T-helper 2 cell treated with Interferon-gamma antibody and Interleukin-4, amounts not matched to agents 100 ng/mL and 5 ng/mL, for 36 hours (primary cell): Measurements from ENCODE around the gene SPATS2. TPM values are rescaled to one million over a fixed set of nuclear protein-coding genes. Genes with fewer than 3 reads are reported as not detected.

Experiments
- intact Hi-C: fragments of 100-400 bp; cut with micrococcal nuclease; formaldehyde crosslinking; loops from one replicate; pipeline ENCODE4 v1.15.1; 2023
- total RNA-seq: library from RNA; stranded (reverse); gene quantifications from 2 replicates; pipeline ENCODE4 v1.2.3, GENCODE V29; 2022

Gene SPATS2
- total RNA-seq, 1 donor from 2014 or later: 14.6 TPM

- intact Hi-C loops: no loop called here
Measured at GRCh38 chr12:49549735-49550692, 182.8 kb downstream of the SPATS2 start.

DNA sequence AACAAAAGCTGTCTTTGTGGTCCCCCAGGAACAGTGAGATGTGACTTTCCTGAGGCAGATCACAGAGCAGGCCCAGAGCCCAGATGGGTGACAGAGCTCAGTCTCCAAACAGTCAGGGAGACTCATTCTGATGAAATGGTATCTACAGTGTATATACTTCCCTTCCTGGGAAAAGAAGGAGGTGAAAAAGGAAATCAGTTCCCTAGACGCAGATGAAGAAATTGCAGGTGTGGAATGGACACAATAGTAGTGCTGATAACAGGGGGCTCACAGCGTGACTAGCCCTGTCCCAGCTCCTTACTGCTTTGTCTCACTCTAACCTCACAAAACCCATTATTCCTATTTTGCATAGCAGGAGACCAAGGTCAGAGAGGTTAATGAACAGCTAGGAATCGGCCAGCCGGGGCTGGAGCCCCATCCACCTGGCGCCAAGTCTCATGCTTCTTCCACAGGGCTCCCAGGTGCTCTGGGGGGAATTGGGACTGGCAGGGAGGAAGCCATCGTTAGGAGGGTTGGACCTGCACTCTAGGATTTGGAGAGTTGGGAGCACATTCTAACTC, 183.5 kb downstream of the SPATS2 start:
- intact Hi-C loops: no loop called here

- intact Hi-C loops: loop anchor here (2.0 kb wide), 1 partner anchor 29 kb away; no protein-coding TSS in a partner anchor
Measured at GRCh38 chr12:49552014-49552413, 184.8 kb downstream of the SPATS2 start.

- intact Hi-C loops: loop anchor here (2.0 kb wide), 1 partner anchor 28 kb away; no protein-coding TSS in a partner anchor
Measured at GRCh38 chr12:49552425-49552824, 185.2 kb downstream of the SPATS2 start.

DNA sequence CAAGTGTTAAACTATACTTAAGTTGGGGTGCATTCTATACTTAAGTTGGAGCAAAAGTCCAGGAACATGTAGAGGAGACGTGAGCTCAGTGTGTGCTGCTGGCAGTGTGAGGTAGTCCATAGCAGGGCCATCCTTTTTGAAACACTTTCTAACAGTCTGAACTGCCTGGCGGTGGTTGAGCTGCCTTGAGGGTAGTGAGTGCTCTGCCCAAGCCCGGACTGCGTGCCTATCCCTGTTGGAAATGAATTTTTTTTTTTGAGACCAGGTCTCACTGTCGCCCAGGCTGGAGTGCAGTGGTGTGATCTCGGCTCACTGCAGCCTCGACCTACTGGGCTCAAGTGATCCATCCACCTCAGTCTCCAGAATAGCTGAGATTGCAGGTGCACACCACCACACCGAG, 185.6 kb downstream of the SPATS2 start:
- intact Hi-C loops: loop anchor here (2.0 kb wide), 1 partner anchor 28 kb away; no protein-coding TSS in a partner anchor

DNA sequence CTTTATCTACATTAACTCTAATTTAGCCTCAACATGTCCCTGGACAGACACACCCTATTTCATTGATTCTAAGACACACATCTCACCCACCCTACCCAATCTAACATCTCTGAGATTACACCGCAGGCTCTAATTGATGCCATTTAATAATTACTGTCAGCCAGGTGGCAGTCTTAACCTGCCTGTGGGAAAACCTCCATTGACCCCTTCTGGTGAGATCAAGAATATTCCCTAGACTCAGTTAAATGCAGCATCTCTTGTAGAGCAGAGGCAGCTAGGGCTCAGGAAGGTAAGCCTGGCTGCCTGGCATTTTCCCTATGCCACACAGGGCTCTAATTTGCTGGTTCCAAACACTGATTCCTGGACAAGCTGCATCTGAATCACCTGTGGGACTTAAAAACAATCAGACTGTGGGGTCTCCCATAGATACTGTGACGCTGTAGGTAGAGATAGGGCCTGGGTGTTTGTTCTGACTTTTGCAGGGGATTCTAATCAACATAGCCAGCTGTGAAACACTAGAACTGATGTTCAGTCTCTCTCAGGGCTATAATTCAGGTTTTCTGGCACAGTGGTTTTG, 186.3 kb downstream of the SPATS2 start:
- intact Hi-C loops: loop anchor here (2.0 kb wide), 1 partner anchor 27 kb away; no protein-coding TSS in a partner anchor

DNA sequence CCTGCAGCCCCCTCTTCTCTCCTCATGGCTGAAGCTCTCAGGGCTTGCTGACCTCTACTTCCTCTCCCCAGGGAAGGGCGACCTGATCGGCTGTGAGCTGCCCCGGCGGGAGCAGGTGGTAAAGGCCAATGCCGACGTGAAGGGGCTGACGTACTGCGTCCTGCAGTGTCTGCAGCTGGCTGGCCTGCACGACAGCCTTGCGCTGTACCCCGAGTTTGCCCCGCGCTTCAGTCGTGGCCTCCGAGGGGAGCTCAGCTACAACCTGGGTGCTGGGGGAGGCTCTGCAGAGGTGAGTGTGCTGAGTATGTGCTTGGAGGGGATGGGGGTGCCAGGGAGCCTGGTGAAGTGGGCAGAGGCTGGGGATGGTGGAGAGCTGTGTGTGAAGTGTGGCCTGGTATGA, 187.0 kb downstream of the SPATS2 start:
- intact Hi-C loops: no loop called here

DNA sequence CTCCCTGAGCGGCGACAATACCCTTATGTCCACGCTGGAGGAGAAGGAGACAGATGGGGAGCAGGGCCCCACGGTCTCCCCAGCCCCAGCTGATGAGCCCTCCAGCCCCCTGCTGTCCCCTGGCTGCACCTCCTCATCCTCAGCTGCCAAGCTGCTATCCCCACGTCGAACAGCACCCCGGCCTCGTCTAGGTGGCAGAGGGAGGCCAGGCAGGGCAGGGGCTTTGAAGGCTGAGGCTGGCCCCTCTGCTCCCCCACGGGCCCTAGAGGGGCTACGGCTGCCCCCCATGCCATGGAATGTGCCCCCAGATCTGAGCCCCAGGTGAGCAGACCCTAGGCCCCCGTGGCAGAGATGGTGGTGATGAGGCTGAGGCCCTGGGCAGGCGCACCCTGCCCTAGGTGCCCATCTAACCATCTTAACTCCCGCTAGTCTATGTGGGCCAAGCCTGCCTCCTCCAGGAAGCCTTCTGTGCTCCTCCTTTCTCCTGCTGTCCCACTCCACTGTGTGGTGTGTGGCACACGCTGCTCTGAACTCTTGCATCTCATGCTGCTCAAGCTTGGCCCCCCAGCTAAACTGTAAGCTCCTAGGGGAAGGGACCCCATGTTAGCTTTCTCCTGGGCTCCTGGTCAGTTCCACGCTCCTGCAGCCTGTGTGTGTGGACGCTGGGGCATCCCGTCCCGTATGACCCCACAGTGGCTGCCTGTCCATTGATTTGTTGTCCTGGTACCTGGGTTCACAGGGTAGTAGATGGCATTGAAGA, 188.5 kb downstream of the SPATS2 start:
- intact Hi-C loops: no loop called here

- intact Hi-C loops: no loop called here
Measured at GRCh38 chr12:49556391-49557186, 189.3 kb downstream of the SPATS2 start.

DNA sequence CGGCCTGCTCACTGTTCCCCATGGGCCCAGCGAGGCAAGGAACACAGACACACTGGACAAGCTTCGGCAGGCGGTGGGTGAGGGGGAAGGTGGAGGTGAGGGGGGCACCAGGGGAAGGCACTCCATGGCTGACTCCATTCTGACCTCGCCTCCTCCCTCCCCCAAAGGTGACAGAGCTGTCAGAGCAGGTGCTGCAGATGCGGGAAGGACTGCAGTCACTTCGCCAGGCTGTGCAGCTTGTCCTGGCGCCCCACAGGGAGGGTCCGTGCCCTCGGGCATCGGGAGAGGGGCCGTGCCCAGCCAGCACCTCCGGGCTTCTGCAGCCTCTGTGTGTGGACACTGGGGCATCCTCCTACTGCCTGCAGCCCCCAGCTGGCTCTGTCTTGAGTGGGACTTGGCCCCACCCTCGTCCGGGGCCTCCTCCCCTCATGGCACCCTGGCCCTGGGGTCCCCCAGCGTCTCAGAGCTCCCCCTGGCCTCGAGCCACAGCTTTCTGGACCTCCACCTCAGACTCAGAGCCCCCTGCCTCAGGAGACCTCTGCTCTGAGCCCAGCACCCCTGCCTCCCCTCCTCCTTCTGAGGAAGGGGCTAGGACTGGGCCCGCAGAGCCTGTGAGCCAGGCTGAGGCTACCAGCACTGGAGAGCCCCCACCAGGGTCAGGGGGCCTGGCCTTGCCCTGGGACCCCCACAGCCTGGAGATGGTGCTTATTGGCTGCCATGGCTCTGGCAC, 190.1 kb downstream of the SPATS2 start:
- intact Hi-C loops: no loop called here

GRCh38 chr12:49557917-49558215, 190.6 kb downstream of the SPATS2 start:
- intact Hi-C loops: no loop called here

- intact Hi-C loops: no loop called here
Measured at GRCh38 chr12:49558526-49558925, 191.3 kb downstream of the SPATS2 start.

- intact Hi-C loops: no loop called here
Measured at GRCh38 chr12:49559011-49559675, 191.9 kb downstream of the SPATS2 start.

GRCh38 chr12:49560695-49561094, 193.4 kb downstream of the SPATS2 start:
- intact Hi-C loops: loop anchor here (10.0 kb wide), 1 partner anchor 144 kb away; the partner anchor contains the start of gene FMNL3

DNA sequence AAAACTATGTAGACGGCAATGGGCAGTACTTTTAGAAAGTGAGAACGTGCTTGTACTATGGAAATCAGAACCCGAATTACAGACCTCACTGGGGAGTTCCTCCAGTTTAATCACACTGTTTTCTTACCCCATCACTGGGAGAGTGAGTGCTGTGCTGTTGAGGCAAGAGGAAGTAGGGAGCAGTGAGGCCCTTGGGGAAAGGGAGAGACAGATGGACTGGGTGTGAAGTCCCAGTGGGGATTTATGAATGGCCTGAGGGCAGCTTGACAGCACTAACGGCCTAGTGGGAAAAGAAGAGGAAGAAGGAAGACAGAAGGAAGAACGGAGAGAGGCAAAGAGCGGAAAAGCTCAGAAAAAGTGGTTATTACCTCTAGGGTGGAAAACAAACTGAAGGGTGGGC, 195.0 kb downstream of the SPATS2 start:
- intact Hi-C loops: loop anchor here (10.0 kb wide), 1 partner anchor 143 kb away; the partner anchor contains the start of gene FMNL3

DNA sequence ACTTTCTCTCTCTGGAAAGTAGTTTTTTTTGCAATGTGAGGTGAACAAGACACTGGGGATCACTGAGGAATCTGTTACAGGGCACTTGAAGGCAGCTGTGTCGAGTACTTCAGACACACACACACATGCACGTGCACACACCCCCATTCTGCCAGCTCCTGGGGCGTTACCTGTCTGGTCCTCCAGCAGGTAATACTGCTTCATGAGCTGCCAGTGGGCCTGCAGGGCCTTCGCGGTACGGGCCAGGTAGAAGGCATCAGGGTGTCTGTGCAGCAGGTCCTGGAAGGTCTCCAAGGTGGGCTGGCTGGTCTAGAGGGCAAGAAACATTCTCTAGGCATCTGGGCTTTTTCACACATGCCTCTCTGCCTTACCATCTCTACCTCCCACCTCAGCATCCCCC, 195.6 kb downstream of the SPATS2 start:
- intact Hi-C loops: loop anchor here (10.0 kb wide), 1 partner anchor 142 kb away; the partner anchor contains the start of gene FMNL3

DNA sequence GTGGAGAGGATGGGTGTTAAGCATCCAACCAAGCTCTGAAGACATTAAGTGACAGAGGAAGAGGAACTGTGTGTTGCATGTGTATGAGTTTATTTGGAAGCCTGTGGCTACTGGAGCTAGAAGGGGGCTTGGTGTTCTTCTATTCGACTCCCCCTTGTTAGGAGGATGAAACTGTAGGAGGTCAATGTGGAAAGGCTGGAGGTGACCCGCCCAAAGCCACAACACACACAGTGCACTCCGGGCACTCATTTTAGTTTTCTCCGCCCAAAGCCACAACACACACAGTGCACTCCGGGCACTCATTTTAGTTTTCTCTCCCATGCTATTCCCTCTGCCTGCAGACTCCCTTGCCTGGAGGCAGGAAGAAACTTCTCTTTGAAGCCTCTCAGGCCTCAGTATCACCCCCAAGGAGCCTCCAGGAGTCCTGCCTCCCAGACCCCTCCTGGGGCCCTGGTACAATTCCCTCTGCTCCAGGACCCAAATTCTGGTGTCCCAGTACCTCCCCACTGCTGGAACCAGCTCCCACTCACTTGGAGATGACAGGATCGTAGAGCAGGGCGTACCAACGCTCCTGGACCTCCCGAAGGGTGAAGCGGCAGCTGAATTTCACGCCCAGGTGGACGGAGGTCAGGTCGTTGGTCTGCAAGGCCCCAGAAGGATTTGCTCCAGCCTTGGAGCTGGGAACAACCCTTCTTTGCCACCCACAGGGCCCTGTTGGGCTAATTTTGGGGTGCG, 196.9 kb downstream of the SPATS2 start:
- intact Hi-C loops: loop anchor here (10.0 kb wide), 1 partner anchor 141 kb away; the partner anchor contains the start of gene FMNL3

GRCh38 chr12:49564686-49565405, 197.6 kb downstream of the SPATS2 start:
- intact Hi-C loops: loop anchor here (10.0 kb wide), 1 partner anchor 140 kb away; the partner anchor contains the start of gene FMNL3
